MG63 (cell line): ENCODE measurements around the gene CAPZA2. TPM values are rescaled to one million over a fixed set of nuclear protein-coding genes. Genes with fewer than 3 reads are reported as not detected.

Source experiments
- DNase-seq: peaks from one replicate; pipeline ENCODE4 v3.0.0-alpha.2; 2020
- H3K27me3 ChIP-seq: fragments of 250-450 bp; sonication (Bioruptor Pico); 2 replicates; pipeline ENCODE4 v1.5.1; 2020; ENCODE audit warnings: mild to moderate bottlenecking, moderate library complexity
- H3K36me3 ChIP-seq: fragments of 250-450 bp; sonication (Bioruptor Pico); 2 replicates; pipeline ENCODE4 v1.5.1; 2020; ENCODE audit warnings: mild to moderate bottlenecking, moderate library complexity
- H3K4me3 ChIP-seq: fragments of 250-450 bp; sonication (Bioruptor Pico); 2 replicates; pipeline ENCODE4 v1.5.1; 2020; ENCODE audit warnings: mild to moderate bottlenecking, moderate library complexity
- H3K9me3 ChIP-seq: fragments of 250-450 bp; sonication (Bioruptor Pico); 2 replicates; pipeline ENCODE4 v1.5.1; 2020; ENCODE audit warnings: mild to moderate bottlenecking, moderate library complexity
- total RNA-seq: library from RNA; depleted of rRNA; stranded (reverse); fragments of >200 nt; shearing (Covaris generic); gene quantifications from 2 replicates; pipeline ENCODE4 v1.2.3, GENCODE V29; 2014; ENCODE audit warnings: low replicate concordance

Gene CAPZA2
- total RNA-seq, 1 experiment from 2014 or later: 104 TPM

GRCh38 chr7:116888895-116889294 is 26.5 kb downstream of the CAPZA2 start:
- H3K9me3 ChIP-seq: no peaks in the 10 kb centered on the region; the same call in 1 of the 2 replicates
- H3K36me3 ChIP-seq: peaks cover 30% of the 10 kb centered on the region
- no peak overlapping the region for H3K4me3 ChIP-seq
- DNase-seq: no peak
- no peaks in the 10 kb centered on the region for H3K27me3 ChIP-seq

- Histone ChIP-seq H3K9me3 (peaks cover 2% of the 10 kb centered on the region; the same call in 1 of the 2 replicates), H3K27me3 (no peaks in the 10 kb centered on the region), H3K4me3 (no peak overlapping the region), H3K36me3 (peaks cover 36% of the 10 kb centered on the region)
- no peak for DNase-seq
Observed at GRCh38 chr7:116895849-116896248, 33.5 kb downstream of the CAPZA2 start.

- Histone ChIP-seq H3K27me3 (no peaks in the 10 kb centered on the region), H3K9me3 (peaks cover 2% of the 10 kb centered on the region; the same call in 1 of the 2 replicates), H3K36me3 (peaks cover 33% of the 10 kb centered on the region), H3K4me3 (no peak overlapping the region)
- DNase-seq: no peak
Observed at GRCh38 chr7:116897661-116898060, 35.3 kb downstream of the CAPZA2 start.

- DNase-seq: no peak
- peaks cover 2% of the 10 kb centered on the region; the same call in 1 of the 2 replicates for H3K9me3 ChIP-seq
- peaks cover 33% of the 10 kb centered on the region for H3K36me3 ChIP-seq
- no peak overlapping the region for H3K4me3 ChIP-seq
- H3K27me3 ChIP-seq: no peaks in the 10 kb centered on the region
Observed at GRCh38 chr7:116899308-116899707, 36.9 kb downstream of the CAPZA2 start.

- H3K27me3 ChIP-seq: no peaks in the 10 kb centered on the region
- no peak overlapping the region for H3K4me3 ChIP-seq
- H3K36me3 ChIP-seq: peaks cover 29% of the 10 kb centered on the region
- no peak for DNase-seq
- peaks cover 2% of the 10 kb centered on the region; the same call in 1 of the 2 replicates for H3K9me3 ChIP-seq
Observed at GRCh38 chr7:116901143-116901542, 38.8 kb downstream of the CAPZA2 start.

- Histone ChIP-seq H3K9me3 (peaks cover 2% of the 10 kb centered on the region; the same call in 1 of the 2 replicates), H3K4me3 (no peak overlapping the region), H3K27me3 (no peaks in the 10 kb centered on the region), H3K36me3 (peaks cover 26% of the 10 kb centered on the region)
- DNase-seq: no peak
Observed at GRCh38 chr7:116902867-116903266, 40.5 kb downstream of the CAPZA2 start.

GRCh38 chr7:116906391-116906790 is 44.0 kb downstream of the CAPZA2 start:
- Histone ChIP-seq H3K27me3 (no peaks in the 10 kb centered on the region), H3K4me3 (no peak overlapping the region), H3K36me3 (peaks cover 19% of the 10 kb centered on the region), H3K9me3 (no peaks in the 10 kb centered on the region)
- DNase-seq: no peak

- Histone ChIP-seq H3K27me3 (no peaks in the 10 kb centered on the region), H3K9me3 (no peaks in the 10 kb centered on the region), H3K36me3 (peaks cover 21% of the 10 kb centered on the region), H3K4me3 (no peak overlapping the region)
- no peak for DNase-seq
Observed at GRCh38 chr7:116910383-116910782, 48.0 kb downstream of the CAPZA2 start.

- no peaks in the 10 kb centered on the region for H3K27me3 ChIP-seq
- H3K36me3 ChIP-seq: peaks cover 27% of the 10 kb centered on the region
- no peak overlapping the region for H3K4me3 ChIP-seq
- H3K9me3 ChIP-seq: no peaks in the 10 kb centered on the region
- no peak for DNase-seq
Observed at GRCh38 chr7:116911801-116912200, 49.4 kb downstream of the CAPZA2 start.

GRCh38 chr7:116912269-116912909 is 50.0 kb downstream of the CAPZA2 start:
- peaks cover 28% of the 10 kb centered on the region for H3K36me3 ChIP-seq

GRCh38 chr7:116918704-116919103 is 56.3 kb downstream of the CAPZA2 start:
- no peak overlapping the region for H3K4me3 ChIP-seq
- H3K36me3 ChIP-seq: peaks cover 15% of the 10 kb centered on the region
- no peaks in the 10 kb centered on the region for H3K27me3 ChIP-seq
- H3K9me3 ChIP-seq: no peaks in the 10 kb centered on the region
- DNase-seq: no peak

More at GRCh38 chr7:116912269-116912909, 50.0 kb downstream of the CAPZA2 start:
- no peak for DNase-seq
- Histone ChIP-seq H3K4me3 (no peak overlapping the region), H3K27me3 (no peaks in the 10 kb centered on the region), H3K9me3 (no peaks in the 10 kb centered on the region)

- H3K4me3 ChIP-seq: no peak overlapping the region
- H3K36me3 ChIP-seq: peaks cover 15% of the 10 kb centered on the region
- no peak for DNase-seq
- H3K27me3 ChIP-seq: no peaks in the 10 kb centered on the region
- H3K9me3 ChIP-seq: no peaks in the 10 kb centered on the region
Observed at GRCh38 chr7:116920359-116920758, 58.0 kb downstream of the CAPZA2 start.

GRCh38 chr7:116922545-116922944 is 60.2 kb downstream of the CAPZA2 start:
- H3K9me3 ChIP-seq: no peaks in the 10 kb centered on the region
- DNase-seq: no peak
- no peaks in the 10 kb centered on the region for H3K27me3 ChIP-seq
- no peak overlapping the region for H3K4me3 ChIP-seq
- peaks cover 8% of the 10 kb centered on the region for H3K36me3 ChIP-seq

- no peaks in the 10 kb centered on the region for H3K9me3 ChIP-seq
- H3K27me3 ChIP-seq: no peaks in the 10 kb centered on the region
- H3K36me3 ChIP-seq: no peaks in the 10 kb centered on the region
- no peak for DNase-seq
- no peak overlapping the region for H3K4me3 ChIP-seq
Observed at GRCh38 chr7:116924741-116925140, 62.4 kb downstream of the CAPZA2 start.

GRCh38 chr7:116929021-116929420 is 66.6 kb downstream of the CAPZA2 start:
- H3K4me3 ChIP-seq: no peak overlapping the region
- no peak for DNase-seq
- no peaks in the 10 kb centered on the region for H3K27me3 ChIP-seq
- H3K9me3 ChIP-seq: no peaks in the 10 kb centered on the region
- no peaks in the 10 kb centered on the region for H3K36me3 ChIP-seq

- DNase-seq: peak; percentile 47
- no peaks in the 10 kb centered on the region for H3K9me3 ChIP-seq
- no peak overlapping the region for H3K4me3 ChIP-seq
Observed at GRCh38 chr7:116929914-116930913, 67.8 kb downstream of the CAPZA2 start.

GRCh38 chr7:116932566-116932965 is 70.2 kb downstream of the CAPZA2 start:
- no peaks in the 10 kb centered on the region for H3K36me3 ChIP-seq
- no peaks in the 10 kb centered on the region for H3K9me3 ChIP-seq
- no peak overlapping the region for H3K4me3 ChIP-seq
- H3K27me3 ChIP-seq: no peaks in the 10 kb centered on the region
- DNase-seq: no peak

More at GRCh38 chr7:116929914-116930913, 67.8 kb downstream of the CAPZA2 start:
- Histone ChIP-seq H3K27me3 (no peaks in the 10 kb centered on the region), H3K36me3 (no peaks in the 10 kb centered on the region)
